Medulla oblongata (tissue), 1 donor: ENCODE measurements around the gene KIAA0513.
"Not testable (repeated sequence)": the region's sequence is repeated elsewhere in the genome, so short reads cannot be mapped to it uniquely, and the experiment has no call there.

Experiments used
- DNase-seq: peaks from one replicate; pipeline ENCODE4 v3.0.0-alpha.2; 2015; ENCODE audit errors: extremely low spot score

Gene KIAA0513

GRCh38 chr16:85111184-85111583 is 83.6 kb downstream of the KIAA0513 start:
- no peak for DNase-seq

- no peak for DNase-seq
Measured at GRCh38 chr16:85112364-85112763, 84.8 kb downstream of the KIAA0513 start, which contains the start of gene CIBAR2. Gene CIBAR2 (minus strand): TSS chr16:85112472. CDS start chr16:85112352, 120 bp downstream.

- no peak for DNase-seq
Measured at GRCh38 chr16:85113168-85113733, 85.7 kb downstream of the KIAA0513 start.

- DNase-seq = no peak
Measured at GRCh38 chr16:85113913-85114312, 86.3 kb downstream of the KIAA0513 start.

GRCh38 chr16:85114909-85115567 is 87.4 kb downstream of the KIAA0513 start:
- DNase-seq = peak; percentile 87

- DNase-seq = no peak
Measured at GRCh38 chr16:85117418-85117817, 89.8 kb downstream of the KIAA0513 start.

- DNase-seq = no peak
Measured at GRCh38 chr16:85120006-85120340, 92.4 kb downstream of the KIAA0513 start.

GRCh38 chr16:85123441-85123840 is 95.8 kb downstream of the KIAA0513 start:
- DNase-seq = not testable (repeated sequence)

- DNase-seq = peak; percentile 64
Measured at GRCh38 chr16:85123891-85124635, 96.5 kb downstream of the KIAA0513 start.

GRCh38 chr16:85124636-85125346 is 97.2 kb downstream of the KIAA0513 start:
- DNase-seq = no peak

GRCh38 chr16:85125570-85126393 is 98.2 kb downstream of the KIAA0513 start:
- DNase-seq = no peak

GRCh38 chr16:85126394-85126704 is 98.8 kb downstream of the KIAA0513 start:
- DNase-seq = no peak

- peak; percentile 52 for DNase-seq
Measured at GRCh38 chr16:85126705-85127378, 99.2 kb downstream of the KIAA0513 start.

- no peak for DNase-seq
Measured at GRCh38 chr16:85127379-85127723, 99.8 kb downstream of the KIAA0513 start.

GRCh38 chr16:85128079-85128837 is 100.7 kb downstream of the KIAA0513 start:
- no peak for DNase-seq

GRCh38 chr16:85129876-85130704 is 102.5 kb downstream of the KIAA0513 start:
- DNase-seq = peak; percentile 56

- no peak for DNase-seq
Measured at GRCh38 chr16:85130705-85131028, 103.1 kb downstream of the KIAA0513 start.

- no peak for DNase-seq
Measured at GRCh38 chr16:85132456-85133289, 105.1 kb downstream of the KIAA0513 start.

- DNase-seq = no peak
Measured at GRCh38 chr16:85133290-85133599, 105.7 kb downstream of the KIAA0513 start.
